GM21717 (cell line): ENCODE results near the gene SMIM20.

ENCODE experiments used
- ATAC-seq: cut with Tn5 transposase; IDR thresholded peaks from one replicate; pipeline ENCODE4 v1.9.1; 2021; ENCODE audit warnings: mild to moderate bottlenecking, moderate library complexity; ENCODE audit not compliant: unreplicated experiment

The SMIM20 gene

DNA sequence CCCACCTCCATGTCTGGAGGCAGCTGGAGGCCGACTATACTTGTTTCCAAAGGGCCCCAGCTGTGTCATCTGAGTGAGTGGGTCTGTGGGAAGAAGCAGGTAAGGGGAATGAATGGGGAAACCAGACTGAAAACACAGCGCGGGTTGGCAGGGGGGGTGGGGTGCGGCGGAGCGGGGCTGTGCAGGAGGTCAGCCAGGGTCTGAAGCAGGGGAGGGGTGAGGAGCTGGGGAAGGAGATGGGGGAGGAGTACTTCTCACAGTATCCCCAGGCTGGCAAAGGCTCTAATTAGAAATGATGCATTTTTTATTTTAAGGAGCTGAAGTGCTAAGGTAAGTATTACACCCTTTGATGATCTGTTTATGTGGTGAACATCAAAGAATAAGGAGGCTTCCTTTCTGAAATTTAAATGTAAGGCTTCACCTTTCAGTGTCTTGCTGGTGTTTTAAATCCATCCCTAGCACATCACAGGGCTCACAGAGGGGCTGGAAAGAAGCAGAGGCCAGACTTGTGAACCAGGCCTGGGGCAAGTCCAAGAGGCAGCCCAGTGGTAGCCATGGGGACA, 37.5 kb downstream of the SMIM20 start:
- ATAC-seq = no peak

DNA sequence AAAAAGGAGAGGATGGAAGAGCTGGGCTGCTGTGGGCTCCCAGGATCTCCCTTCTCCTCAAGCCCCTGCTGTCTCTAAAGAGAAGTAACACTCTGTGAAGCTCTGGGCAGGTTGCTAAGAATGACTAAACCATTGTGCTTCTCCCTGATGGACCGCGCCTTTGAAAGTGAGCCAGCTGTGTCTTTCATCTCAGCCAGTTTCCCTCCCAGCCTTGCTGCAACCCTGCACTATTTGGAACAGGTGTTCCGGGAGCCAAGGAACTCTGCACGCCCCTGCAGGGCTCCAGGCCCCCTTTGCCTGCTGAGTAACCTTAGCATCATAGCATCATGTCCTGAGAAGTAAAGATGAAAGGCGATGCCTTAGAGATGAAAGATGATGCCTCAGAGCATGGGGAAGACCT, 39.7 kb downstream of the SMIM20 start:
- ATAC-seq = no peak

- no peak for ATAC-seq
These were observed 40.4 kb downstream of the SMIM20 start for GRCh38 chr4:25954293-25954904.

DNA sequence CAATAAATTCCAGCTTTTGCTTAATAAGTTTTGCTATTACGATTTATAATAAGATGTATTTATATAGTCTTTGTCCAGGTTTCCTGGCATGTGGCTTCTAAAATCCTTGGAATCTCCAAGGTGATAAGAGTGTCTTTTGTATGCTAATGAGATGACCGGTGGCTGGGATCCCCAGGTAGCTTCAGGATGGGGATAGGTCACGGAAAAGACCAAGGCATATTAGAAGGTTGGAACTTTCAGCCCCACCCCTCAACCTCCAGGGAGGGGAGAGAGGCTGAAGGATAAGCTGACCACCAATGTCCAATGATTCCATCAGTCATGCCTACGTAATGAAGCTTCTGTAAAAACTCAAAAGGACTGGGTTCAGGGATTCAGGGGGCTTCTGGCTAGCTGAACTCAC, 41.7 kb downstream of the SMIM20 start:
- ATAC-seq = no peak

DNA sequence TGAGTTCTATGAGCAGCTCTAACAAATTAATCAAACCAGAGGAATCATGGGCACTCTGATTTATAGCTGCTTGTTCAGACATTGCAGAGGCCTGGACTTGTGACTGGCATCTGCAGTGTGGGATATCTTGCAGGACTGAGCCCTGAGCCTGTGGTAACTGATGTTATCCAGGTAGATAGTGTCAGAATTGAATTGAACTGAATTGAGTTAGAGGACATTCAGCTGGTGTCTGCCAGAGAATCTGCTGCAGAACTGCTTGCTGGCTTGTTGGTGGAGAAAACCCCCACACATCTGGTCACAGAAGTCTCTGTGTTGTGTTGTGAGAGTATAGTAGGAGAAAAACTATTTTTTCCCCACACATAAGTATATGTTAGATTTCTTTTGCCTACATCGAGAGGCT, 42.2 kb downstream of the SMIM20 start:
- ATAC-seq = no peak

- no peak for ATAC-seq
These were observed 44.1 kb downstream of the SMIM20 start for GRCh38 chr4:25958110-25958509.

GRCh38 chr4:25962393-25962792, 48.4 kb downstream of the SMIM20 start:
- no peak for ATAC-seq

GRCh38 chr4:25965629-25966028, 51.6 kb downstream of the SMIM20 start:
- no peak for ATAC-seq

DNA sequence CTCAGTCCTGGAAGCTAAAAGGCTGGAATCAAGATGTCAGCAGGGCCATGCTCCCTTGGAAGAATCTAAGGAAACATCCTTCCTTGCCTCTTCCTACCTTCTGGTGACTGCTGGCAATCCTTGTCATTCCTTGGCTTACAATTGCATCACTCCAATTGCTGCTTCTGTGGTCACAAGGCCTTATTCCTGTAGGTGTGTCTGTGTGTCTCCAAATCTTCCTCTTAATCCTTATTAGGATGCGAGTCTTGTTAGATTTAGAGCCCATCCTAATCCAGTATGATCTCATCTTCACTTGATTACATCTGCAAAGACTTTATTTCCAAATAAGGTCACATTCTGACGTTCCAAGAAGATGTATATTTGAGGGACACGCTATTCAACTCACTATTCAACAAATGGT, 52.2 kb downstream of the SMIM20 start:
- no peak for ATAC-seq

GRCh38 chr4:25969374-25970155, 55.5 kb downstream of the SMIM20 start:
- no peak for ATAC-seq

DNA sequence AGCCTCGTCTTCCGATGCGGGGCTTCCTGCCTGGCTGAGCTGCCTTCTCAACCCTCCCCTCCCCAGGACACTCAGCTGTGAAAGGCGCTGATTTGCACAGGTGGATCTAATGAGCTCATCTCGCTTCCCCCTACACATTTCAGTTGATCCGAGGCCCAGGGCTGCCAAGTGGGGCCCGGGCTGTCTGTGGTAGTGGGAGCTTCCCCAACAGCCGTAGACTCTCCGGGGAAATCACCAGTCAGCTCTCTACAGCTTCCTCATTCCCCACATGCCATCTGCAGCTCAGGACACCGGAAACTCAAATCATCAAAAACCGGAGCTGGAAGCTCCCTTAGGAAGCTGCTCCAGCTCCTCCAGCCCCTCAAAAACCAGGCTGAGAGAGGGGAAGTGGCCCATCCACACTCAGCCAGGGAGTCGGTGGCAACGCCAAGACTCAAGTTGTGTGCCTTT, 56.2 kb downstream of the SMIM20 start:
- ATAC-seq = no peak

GRCh38 chr4:25970691-25971432, 56.8 kb downstream of the SMIM20 start:
- ATAC-seq = no peak

- ATAC-seq = no peak
These were observed 58.3 kb downstream of the SMIM20 start for GRCh38 chr4:25972366-25972765.

- ATAC-seq = no peak
These were observed 59.1 kb downstream of the SMIM20 start for GRCh38 chr4:25972984-25973745.

DNA sequence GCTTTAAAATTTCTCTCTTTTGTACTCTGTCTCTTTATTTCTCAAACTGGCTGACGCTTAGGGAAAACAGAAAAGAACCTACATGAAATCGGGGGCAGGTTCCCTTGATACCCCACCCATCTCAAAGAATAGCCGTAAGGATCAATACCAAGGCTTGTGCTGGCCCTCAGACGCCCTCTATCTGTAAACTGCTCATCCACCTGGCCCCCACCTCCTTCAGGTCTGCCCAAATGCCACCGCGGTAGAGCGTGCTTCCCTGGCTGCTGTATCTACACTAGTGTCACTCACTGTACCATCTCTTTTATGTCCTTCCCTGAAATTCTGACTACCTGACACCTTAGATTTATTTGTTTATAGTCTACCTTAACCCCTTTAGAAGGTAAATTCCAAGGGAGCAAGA, 62.8 kb downstream of the SMIM20 start:
- no peak for ATAC-seq

GRCh38 chr4:25977397-25978170, 63.6 kb downstream of the SMIM20 start:
- ATAC-seq = no peak

- ATAC-seq = no peak
These were observed 64.3 kb downstream of the SMIM20 start for GRCh38 chr4:25978327-25978726.
